IPS-18c (cell line): ENCODE data around the gene CCDC178.

ENCODE experiments used
- H3K4me3 ChIP-seq: 2 replicates; pipeline ENCODE4 v1.7.0; 2013; ENCODE audit warnings: low read depth, mild to moderate bottlenecking, low read length, moderate library complexity; ENCODE audit not compliant: insufficient read depth
- H3K9me3 ChIP-seq: one replicate; pipeline ENCODE4 v1.6.1; 2013; ENCODE audit warnings: mild to moderate bottlenecking, low read length, moderate library complexity; ENCODE audit not compliant: control insufficient read depth, insufficient read depth

The CCDC178 gene

GRCh38 chr18:33115476-33115875 lies 325.0 kb downstream of the CCDC178 start:
- no peak overlapping the region for H3K4me3 ChIP-seq
- peaks cover 2% of the 10 kb centered on the region for H3K9me3 ChIP-seq

GRCh38 chr18:33114749-33115148 lies 325.8 kb downstream of the CCDC178 start:
- H3K9me3 ChIP-seq: peaks cover 2% of the 10 kb centered on the region
- H3K4me3 ChIP-seq: no peak overlapping the region

DNA sequence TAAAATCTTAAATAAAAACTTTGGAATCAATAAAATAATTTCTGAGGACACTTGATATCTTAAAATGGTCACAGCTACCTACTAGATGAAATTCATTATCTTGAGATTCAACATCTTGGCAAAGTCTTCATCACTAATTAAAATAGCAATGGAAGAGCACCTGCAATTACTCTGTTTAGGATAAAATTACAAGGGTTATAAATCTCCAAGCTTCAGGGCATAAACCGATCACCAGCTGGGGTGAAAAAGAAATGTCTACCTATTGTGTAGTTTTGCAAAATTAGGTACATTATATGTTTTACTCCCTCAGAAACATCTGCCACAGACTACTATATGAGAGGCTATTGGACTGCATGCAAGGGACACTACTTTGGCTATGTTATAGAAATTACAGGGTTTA lies 327.1 kb downstream of the CCDC178 start:
- Histone ChIP-seq H3K4me3 (no peak overlapping the region), H3K9me3 (peaks cover 2% of the 10 kb centered on the region)

GRCh38 chr18:33107511-33107910 lies 333.0 kb downstream of the CCDC178 start:
- Histone ChIP-seq H3K4me3 (no peak overlapping the region), H3K9me3 (no peaks in the 10 kb centered on the region)

- Histone ChIP-seq H3K4me3 (no peak overlapping the region), H3K9me3 (no peaks in the 10 kb centered on the region)
Measured at GRCh38 chr18:33101316-33101715, 339.2 kb downstream of the CCDC178 start.

GRCh38 chr18:33099626-33100025 lies 340.9 kb downstream of the CCDC178 start:
- H3K4me3 ChIP-seq: no peak overlapping the region
- H3K9me3 ChIP-seq: no peaks in the 10 kb centered on the region

GRCh38 chr18:33097126-33097525 lies 343.4 kb downstream of the CCDC178 start:
- Histone ChIP-seq H3K9me3 (no peaks in the 10 kb centered on the region), H3K4me3 (no peak overlapping the region)

- H3K9me3 ChIP-seq: no peaks in the 10 kb centered on the region
- no peak overlapping the region for H3K4me3 ChIP-seq
Measured at GRCh38 chr18:33090461-33090860, 350.1 kb downstream of the CCDC178 start.

DNA sequence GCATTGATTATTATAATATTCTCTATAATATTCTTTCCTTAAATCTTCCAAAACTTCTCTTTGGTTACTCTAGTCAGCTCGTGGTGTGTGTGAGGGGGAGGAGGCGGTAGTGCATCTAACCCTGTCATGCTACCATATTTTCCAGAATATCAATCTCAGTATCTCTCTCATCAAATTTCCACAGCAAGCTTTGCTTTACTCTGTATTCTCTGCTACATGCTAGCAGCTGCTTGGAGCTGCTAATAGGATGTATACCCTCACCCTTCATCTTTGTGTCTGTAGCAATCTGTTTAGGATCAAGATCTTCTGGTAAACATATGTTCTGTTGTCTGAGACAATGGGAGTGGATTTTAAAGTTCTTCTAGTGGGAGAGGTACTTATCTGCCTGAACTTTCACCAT lies 363.9 kb downstream of the CCDC178 start:
- H3K9me3 ChIP-seq: no peaks in the 10 kb centered on the region
- H3K4me3 ChIP-seq: no peak overlapping the region

DNA sequence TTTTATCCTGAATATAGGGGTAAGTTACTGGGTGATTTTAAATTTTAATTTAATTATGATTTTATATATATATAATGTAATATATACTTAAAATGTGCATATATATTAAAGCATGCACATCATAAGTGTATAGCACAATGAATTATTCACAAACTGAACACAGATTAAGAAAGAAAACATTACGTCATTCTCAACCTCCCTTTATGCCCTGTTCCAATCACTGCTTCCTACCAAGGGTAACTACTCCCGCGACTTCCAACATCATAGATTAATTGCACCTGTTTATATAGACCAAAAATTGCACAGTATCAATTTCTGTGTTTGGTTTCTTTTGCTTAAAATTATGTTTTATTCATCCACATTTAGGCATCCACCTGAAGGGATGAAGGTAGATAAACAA lies 366.4 kb downstream of the CCDC178 start:
- no peak overlapping the region for H3K4me3 ChIP-seq
- H3K9me3 ChIP-seq: no peaks in the 10 kb centered on the region

DNA sequence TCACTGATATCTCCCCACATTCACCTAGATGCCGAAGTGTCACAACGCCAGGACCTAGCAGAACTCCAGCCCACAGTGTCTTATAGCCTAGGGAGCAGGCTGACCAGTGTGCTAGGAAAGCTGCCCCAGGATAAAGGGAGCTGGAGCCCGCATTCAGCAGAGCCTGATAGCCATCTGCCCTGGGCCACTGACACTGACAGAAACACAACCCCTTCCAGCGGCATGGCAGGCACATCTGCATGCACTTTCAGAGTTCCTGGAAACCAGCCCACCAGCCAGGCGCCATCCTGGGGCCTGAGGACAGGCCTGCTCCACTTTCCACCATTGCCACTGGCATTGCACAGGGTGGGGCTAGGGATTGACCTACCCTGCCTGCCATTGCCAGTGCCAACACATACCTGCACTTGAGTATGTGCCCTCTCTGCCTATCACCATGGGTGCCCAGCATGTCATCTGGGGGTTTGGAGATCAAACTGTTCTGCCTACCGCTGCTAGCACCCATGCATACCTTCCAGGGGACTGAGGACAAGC lies 377.6 kb downstream of the CCDC178 start:
- Histone ChIP-seq H3K4me3 (no peak overlapping the region), H3K9me3 (no peaks in the 10 kb centered on the region)

- H3K4me3 ChIP-seq: no peak overlapping the region
- no peaks in the 10 kb centered on the region for H3K9me3 ChIP-seq
Measured at GRCh38 chr18:33052886-33053285, 387.6 kb downstream of the CCDC178 start.

DNA sequence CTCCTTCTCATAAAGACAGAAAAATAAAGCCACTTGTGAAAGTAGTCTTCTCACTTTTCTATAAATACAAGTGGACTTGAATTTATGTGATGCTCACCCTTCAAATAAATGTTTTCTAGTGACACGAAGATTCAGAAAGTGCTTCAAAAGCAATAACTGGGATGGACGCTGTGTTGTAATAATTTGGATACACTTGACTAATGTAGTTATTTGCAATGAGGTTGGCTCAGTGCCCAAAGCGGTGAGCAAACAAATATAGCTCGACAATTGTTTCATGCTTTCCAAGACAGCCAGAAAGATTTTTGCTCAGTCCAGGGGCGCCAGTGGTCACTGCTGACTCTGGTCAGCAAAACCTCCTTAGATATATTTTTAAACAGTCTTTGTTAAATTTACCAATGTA lies 389.1 kb downstream of the CCDC178 start:
- Histone ChIP-seq H3K4me3 (no peak overlapping the region), H3K9me3 (no peaks in the 10 kb centered on the region)

- no peaks in the 10 kb centered on the region for H3K9me3 ChIP-seq
- H3K4me3 ChIP-seq: no peak overlapping the region
Measured at GRCh38 chr18:33040213-33040612, 400.3 kb downstream of the CCDC178 start.

DNA sequence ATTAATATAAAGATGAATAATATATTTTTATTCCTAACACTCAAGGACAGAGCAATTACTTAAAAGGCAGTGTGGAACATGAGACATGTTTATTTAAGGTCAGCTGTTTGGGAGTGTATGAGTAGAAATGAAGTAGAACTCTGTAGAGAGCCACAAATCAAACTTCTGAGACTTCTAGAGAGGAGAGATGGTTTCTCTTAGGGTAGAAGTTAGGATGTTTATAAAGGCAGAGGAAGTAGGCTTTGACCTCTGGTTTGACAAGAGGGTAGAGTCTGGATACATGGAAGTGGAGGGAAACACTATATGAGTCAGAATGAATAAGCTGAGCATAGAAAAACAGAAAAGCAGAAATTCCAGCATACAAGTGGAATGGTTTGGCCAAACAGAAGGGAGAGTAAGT lies 405.6 kb downstream of the CCDC178 start:
- no peaks in the 10 kb centered on the region for H3K9me3 ChIP-seq
- H3K4me3 ChIP-seq: no peak overlapping the region

DNA sequence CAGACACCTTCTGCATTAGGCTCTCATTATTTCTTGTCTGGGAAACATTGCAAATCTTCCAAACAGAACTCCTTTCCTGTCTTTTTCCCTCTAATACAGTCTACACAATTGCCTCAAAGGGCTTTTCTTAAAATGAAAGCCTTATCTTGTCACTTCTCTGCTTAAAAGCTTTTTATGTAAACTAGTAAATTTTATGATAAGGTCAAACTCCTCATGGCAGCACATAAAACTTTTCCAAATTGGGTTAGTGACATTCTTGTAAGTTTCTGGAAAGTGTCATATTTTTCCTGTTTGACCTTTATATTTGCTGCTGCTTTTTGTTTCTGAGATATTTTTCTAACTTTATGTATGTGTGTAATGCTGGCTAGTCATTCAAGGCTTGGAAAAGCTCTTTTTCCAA lies 406.3 kb downstream of the CCDC178 start:
- Histone ChIP-seq H3K4me3 (no peak overlapping the region), H3K9me3 (no peaks in the 10 kb centered on the region)

- H3K9me3 ChIP-seq: no peaks in the 10 kb centered on the region
- H3K4me3 ChIP-seq: no peak overlapping the region
Measured at GRCh38 chr18:33022370-33022769, 418.2 kb downstream of the CCDC178 start.

GRCh38 chr18:33020877-33021276 lies 419.6 kb downstream of the CCDC178 start:
- Histone ChIP-seq H3K9me3 (no peaks in the 10 kb centered on the region), H3K4me3 (no peak overlapping the region)

DNA sequence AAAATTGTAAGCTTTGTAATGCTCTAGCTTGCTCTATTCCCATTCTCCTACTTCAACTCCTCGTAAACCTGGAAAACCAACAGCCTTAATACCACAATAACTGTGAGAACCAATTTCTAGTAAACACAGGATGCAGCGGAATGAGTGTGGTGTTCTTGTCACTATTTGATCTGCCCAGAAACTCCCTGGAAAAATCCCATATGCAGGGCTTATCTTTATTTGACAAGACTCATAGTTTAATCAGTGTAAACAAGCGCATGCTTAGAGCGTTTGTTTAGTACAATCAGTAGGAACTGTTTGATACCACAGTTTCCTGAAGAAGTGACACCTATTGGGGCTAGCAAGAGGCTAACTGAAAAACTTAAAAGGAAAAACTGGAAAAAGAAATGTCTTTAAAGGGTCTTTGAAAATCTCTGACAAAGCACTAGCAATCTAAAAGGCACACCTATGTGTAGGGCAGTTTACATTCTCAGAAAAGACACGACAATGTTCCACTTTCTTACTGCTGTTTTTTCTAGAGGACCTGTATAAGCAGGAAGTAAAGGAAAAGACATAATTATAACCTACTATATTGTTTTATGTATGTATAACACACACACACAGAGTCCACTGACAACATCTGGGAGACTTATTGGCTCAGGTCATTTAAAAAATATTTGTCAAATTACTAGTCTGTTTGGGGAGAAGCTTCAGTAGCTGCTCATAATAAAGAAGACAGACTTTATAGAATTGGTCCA lies 426.3 kb downstream of the CCDC178 start:
- H3K9me3 ChIP-seq: no peaks in the 10 kb centered on the region
- no peak overlapping the region for H3K4me3 ChIP-seq
